SHP77 (cell line): ENCODE results near the gene SYTL3.
"Not testable (repeated sequence)": the region's sequence is repeated elsewhere in the genome, so short reads cannot be mapped to it uniquely, and the experiment has no call there.

ENCODE experiments used
- DNase-seq, 2 experiments: peaks; one replicate each; lab custom pipeline; 2025; lab: John Stamatoyannopoulos, UW

SYTL3 gene

DNA sequence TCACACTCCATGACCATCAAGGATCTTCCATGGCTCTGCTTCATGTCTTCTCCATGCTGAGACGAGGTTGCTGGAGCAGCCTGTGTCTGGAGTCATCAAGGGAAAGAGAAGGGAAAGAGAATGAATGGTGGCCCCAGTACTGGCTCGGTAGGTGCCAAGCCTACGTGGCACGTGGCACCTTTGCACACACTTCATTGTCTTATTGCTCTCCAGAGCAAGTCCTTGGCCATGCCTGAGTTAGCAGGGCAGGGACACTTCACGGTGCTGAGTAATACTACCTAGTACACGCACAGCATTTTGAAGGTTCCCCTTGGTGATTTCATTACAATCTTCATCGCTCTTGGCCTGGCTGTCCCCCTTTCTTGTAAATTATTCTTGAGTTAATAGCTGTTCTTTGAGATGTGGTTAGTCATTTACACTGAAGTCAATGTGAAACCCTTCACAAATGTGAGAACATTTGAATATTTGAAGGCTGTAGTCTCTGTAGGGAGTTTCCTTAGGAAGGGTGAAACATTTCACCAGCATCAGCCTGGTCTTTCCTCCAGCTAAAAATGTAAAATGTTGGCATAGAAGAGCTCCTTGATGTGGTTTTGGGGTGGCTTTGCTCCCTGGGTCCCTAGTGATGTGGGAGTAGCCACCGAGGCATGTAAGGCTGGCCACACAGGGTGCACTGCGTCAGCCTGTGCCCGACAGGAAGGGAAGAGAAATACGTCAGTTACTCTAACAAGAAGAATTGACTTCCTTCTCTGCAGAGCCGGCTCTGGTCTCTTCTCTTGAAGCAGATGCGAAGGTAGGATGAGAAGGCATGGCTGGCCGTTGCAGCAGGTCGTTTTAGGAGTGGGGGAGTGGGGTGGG lies at the start of gene SYTL3:
SYTL3 (plus strand) TSS at position 766 of the 855 bp plus-strand sequence. CDS start 13,215 bp downstream, outside the sequence.
- DNase-seq, result peak; percentile 14 to 77

GRCh38 chr6:158603261-158604047 lies 46.4 kb upstream of the SYTL3 start:
- no peak for DNase-seq

DNA sequence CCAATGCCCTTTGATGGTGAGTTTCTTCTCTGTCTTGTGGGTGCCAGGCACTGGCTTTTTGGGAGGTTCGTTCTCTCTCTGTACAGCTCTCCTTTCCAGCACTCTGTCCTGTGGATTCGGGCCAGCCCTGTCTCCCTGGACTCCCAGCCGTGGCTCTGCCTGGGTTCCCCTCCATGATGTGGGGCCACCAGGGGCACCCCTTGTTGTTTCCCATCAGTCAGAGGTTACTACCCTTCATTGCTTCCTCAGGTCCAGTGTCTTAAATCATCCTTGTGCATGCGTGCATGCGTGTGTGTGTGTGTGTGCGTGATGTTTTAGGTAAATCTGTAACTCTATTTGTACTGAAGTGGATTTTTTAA lies 45.8 kb upstream of the SYTL3 start:
- DNase-seq, result no peak

GRCh38 chr6:158605266-158605878 lies 44.5 kb upstream of the SYTL3 start:
- DNase-seq, result peak; percentile 72 to 75

DNA sequence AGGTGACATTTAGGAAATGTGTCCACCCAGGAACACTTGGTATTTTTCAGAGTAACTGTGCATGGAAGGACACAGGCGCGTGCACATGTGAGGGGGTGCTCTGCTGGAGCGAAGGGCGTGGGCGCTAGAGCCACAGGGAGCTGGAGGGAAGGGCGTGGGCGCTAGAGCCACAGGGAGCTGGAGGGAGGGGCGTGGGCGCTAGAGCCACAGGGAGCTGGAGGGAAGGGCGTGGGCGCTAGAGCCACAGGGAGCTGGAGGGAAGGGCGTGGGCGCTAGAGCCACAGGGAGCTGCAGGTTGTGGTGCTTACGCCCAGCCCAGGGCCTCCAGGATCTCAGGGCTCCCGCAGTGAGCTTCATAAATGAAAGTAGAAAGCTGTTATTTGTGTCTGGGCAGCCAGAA lies 43.8 kb upstream of the SYTL3 start:
- DNase-seq, result not testable (repeated sequence)

GRCh38 chr6:158606935-158607334 lies 42.9 kb upstream of the SYTL3 start:
- no peak for DNase-seq

- no peak for DNase-seq
Observed at GRCh38 chr6:158607411-158608170, 42.3 kb upstream of the SYTL3 start.

DNA sequence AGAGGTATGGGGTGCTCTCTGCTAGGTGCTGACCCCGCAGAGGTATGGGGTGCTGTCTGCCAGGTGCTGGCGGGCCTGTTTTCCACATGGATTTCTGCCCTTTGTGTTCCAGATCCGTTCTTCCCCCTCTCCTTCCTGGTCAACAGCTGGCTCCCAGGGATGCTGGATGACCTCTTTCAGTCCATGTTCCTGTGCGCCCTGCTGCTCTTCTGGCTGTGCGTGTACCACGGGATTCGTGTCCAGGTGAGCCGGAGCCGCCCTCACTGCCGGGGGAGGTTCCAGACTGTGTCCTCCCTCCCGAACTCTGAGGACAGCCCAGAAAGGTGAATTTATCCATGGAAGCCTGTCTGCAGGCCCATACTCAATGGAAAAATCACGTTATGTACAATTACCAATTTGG lies 41.6 kb upstream of the SYTL3 start:
- no peak for DNase-seq

GRCh38 chr6:158609455-158610155 lies 40.2 kb upstream of the SYTL3 start:
- DNase-seq, result no peak

DNA sequence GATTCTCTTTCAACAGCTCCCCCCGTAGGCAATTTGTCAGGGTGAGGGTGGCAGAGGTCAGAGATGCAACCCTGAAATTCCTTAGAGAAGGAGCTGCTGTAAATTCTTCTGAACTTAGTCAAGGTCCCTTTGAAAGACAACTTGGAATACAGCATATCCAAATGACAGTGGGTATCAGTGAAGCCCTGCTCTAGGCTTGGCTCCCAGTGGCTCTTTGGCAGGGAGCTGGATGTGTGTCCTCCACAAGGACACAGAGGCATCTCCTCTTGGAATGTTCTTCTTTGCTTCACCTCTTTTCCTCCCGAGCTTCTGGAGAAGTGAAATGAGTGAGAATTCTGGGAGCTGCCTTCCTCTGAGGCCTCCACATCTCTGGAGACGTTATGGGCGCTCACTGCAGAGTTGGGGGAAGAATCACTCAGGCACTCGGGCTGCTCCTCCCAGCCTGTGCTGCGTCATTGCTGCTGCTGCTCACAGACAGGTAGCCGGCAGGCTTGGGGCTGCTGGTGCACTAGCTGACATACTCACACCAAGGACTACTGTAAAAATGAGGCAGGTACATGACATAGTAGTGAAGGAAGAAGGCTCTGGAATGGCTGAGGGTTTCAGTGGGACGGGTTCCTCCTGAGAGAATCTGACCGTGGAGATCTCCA lies 39.4 kb upstream of the SYTL3 start:
- no peak for DNase-seq

GRCh38 chr6:158611039-158611438 lies 38.8 kb upstream of the SYTL3 start:
- no peak for DNase-seq

GRCh38 chr6:158611541-158612370 lies 38.1 kb upstream of the SYTL3 start:
- DNase-seq, result no peak

DNA sequence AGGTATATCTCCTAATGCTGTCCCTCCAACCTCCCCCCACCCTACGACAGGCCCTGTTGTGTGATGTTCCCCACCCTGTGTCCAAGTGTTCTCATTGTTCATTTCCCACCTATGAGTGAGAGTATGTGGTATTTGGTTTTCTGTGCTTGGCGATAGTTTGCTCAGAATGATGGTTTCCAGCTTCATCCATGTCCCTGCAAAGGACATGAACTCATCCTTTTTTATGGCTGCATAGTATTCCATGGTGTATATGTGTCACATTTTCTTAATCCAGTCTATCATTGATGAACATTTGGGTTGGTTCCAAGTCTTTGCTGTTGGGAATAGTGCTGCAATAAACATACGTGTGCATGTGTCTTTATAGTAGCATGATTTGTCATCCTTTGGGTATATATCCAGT lies 35.2 kb upstream of the SYTL3 start:
- DNase-seq, result not testable (repeated sequence)

DNA sequence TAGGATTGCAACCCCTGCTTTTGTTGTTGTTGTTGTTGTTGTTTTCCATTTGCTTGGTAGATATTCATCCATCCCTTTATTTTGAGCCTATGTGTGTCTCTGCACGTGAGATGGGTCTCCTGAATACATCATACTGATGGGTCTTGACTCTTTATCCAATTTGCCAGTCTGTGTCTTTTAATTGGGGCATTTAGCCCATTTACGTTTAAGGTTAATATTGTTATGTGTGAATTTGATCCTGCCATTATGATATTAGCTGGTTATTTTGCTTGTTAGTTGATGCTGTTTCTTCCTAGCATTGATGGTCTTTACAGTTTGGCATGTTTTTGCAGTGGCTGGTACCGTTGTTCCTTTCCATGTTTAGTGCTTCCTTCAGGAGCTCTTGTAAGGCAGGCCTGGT lies 31.6 kb upstream of the SYTL3 start:
- DNase-seq, result not testable (repeated sequence)

GRCh38 chr6:158619922-158620801 lies 29.7 kb upstream of the SYTL3 start:
- DNase-seq, result no peak

- DNase-seq, result no peak
Observed at GRCh38 chr6:158620963-158621693, 28.7 kb upstream of the SYTL3 start.

GRCh38 chr6:158621694-158622544 lies 27.9 kb upstream of the SYTL3 start:
- no peak for DNase-seq
